HG03025 (cell line): ENCODE measurements around the gene ZFYVE21.
A peak's percentile ranks its signal among the peaks of the same experiment; 100 is the strongest.

ENCODE experiments used
- ATAC-seq: cut with Tn5 transposase; IDR thresholded peaks from one replicate; pipeline ENCODE4 v1.9.1; 2021; ENCODE audit warnings: mild to moderate bottlenecking, moderate library complexity; ENCODE audit not compliant: unreplicated experiment, low FRiP score

ZFYVE21 gene

GRCh38 chr14:103691655-103692054 lies 24.0 kb upstream of the ZFYVE21 start:
- peak; percentile 63 for ATAC-seq

DNA sequence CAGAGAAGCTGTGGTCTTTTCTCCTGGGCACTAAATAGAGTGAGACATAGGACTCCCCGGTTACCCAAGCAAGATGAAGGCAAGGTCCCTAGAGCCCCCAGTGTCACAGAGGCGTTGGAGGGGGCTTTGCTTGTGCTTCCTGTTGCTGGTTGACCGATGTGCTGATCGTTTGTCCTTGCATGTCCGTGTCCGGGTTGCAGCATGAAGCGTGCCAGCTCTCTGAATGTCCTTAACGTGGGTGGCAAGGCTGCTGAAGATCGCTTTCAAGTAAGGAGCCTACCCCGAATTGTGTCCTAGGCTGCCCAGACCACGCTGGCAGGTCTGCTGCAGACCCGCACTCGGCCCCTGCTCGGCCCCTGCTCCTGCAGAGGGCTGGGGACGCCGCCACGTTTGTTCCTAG lies 23.5 kb upstream of the ZFYVE21 start:
- ATAC-seq: no peak

DNA sequence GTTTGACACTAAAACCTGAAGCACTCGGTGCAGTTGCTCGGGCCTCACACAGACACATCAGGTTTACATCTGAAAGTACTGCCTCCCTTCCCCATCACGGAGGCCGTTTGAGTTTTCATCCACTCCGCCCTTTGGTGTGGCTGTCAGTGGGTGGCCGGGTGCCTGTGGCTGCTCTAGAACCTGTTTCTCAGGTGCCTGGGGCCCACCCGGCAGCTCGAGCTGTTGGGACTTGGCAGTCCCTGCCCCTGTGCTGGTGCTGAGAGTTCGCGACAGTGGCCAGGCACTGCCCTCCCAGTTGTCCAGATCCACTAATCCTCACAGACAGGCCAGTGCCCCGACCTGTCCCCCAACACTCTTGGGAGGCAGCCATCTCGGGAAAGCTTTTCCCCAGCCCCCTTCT lies 22.7 kb upstream of the ZFYVE21 start:
- no peak for ATAC-seq

GRCh38 chr14:103693515-103693914 lies 22.1 kb upstream of the ZFYVE21 start:
- no peak for ATAC-seq

- no peak for ATAC-seq
These were observed 21.0 kb upstream of the ZFYVE21 start for GRCh38 chr14:103694572-103695026.

DNA sequence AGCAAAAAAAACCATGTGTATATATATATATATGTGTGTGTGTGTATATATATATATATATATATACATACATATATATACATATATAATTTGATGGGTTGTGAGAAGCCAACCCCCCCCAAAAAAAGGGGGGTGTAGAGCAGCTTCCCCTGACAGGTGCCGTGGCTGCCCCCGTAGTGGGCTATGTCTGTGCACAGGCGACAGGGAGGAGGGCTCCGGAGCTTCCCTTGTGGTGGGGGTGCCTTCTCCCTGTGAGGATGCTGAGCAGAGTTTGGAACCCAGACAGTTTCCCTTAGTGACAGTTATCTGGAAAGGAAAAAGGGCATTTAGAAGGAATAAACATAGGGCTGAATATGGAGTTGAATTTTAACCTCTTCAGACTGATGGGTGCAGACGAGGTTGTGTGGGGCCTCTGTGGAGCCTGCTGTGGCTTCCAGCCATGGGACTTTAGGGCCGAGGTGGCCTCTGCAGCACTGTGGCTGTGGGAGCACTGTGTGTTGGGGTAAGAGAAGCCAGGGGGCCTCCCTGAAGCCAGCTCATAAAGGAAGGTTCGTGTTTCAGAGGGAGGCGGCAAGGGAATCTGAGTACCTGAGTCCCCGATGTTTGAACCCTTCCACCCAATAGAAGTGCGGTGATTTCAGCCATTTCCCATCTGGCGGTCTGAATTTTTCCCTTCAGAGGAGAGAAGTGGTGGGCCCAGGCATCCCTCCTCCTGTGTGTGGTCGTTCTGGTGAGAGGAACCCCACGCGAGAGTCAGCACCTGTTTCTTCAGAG lies 20.1 kb upstream of the ZFYVE21 start:
- ATAC-seq: no peak

DNA sequence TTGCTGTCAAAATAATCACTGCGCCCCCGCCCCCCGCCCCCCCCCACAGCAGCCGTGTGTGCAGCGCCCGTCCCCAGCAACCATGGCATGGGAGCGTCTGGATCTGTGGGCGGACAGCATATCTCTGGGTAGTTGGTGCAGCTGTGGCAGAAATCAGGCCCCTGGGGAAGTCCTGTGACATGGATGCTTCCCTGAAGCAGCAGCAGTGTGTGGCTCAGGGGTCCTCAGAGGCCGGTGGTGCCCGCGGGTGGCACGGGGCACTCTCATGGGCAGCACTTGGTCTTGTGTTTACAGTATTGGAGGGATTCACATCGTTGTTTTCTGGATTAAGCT lies 19.6 kb upstream of the ZFYVE21 start:
- no peak for ATAC-seq

- ATAC-seq: no peak
These were observed 19.0 kb upstream of the ZFYVE21 start for GRCh38 chr14:103696466-103697071.

- no peak for ATAC-seq
These were observed 18.4 kb upstream of the ZFYVE21 start for GRCh38 chr14:103697206-103697602.

DNA sequence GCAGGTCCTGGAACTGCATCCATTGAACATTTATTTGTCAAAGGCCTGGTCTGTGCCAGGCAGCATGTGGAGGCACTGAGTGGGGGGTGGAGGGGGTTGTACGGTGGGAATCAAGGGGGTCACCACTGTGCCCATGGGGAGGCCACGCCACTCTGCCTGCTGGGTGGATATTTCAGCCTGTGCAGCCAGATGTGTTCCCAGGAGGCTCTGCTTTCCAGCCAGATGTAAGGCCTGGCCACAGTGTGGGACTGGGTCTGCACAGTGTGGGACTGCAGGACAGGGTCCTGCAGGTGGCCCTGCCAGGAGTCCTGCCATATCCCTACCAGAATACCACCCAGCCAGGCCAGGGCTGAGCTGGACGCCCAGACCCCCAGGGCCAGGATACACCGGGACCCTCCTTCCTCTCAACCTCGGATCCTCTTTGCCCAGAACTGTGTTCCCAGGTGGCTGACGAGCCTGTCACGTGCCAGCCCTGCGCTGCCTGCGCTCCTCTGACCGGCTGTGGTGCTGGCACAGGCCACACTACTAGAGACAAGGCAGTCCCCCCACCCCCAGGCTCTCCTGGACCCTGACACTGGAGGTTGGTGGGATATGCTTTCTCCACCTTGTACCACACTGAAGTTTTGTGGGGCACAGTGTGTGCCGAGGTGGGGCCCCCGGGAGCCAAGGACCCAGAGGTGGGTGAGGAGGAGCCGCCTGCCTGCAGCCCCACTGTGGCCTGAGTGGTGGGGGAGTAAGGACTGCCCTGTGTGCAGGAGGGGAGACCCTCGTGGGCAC lies 17.8 kb upstream of the ZFYVE21 start:
- ATAC-seq: no peak

DNA sequence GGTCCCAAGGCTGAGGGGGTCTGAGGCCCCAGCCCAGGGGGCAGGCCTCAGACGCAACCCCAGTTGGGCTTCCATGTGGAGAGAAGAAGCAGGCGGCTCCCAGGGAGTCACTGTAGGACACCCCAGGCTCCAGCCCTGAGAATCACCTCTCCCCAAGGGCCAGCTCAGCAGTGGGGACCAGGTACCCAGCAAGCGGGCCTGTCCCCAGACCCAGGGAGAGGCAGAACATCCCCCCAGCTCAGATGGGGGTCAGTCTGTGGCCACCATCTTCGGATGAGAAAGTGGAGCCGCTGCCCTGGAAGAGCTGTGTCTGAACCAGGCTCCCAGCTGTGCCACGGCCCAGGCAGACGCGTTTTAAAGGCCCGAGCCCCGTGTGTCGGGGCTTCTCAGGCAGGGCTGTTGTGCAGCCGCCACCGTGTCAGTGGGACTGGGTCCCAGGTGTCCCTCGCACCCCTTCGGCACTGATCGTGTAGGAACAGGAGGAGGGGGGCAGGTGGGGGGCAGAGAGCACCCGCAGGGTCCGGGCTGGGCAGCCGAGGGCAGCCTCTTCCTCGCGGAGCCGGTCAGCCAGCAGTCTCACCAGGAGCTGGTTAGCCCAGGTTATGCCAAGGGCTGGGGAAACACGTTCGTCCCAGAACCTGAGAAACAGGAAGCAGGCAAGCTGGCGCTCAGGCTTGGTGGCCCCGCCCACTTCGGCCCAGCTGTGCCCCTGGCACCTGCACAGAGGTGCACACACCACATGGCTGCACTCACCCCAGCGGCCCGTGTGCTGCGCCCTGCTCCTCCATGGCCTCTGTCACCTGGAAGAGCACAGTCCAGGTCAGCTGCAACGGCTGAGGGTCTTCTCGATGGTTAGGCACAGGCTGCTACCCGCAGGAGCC lies 17.0 kb upstream of the ZFYVE21 start:
- ATAC-seq: no peak

DNA sequence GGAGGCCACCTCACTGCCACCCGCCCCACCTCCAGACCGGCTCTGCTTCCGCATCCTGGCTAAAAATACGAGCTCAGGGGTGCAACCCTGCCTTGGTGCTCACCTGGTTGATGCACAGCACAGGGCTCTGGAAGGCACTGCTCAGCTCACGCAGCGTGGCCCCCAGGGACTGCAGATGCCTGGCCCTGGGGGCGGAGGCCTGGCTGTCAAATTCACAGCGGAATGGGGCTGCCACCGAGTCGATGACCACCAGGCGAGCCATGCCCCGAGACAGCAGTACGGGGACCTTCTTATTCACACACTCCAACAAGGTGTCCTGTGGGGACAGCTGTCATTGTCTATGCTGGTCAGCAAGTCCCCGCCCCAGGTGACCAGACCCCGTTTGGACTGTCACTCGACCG lies 16.3 kb upstream of the ZFYVE21 start:
- ATAC-seq: no peak

DNA sequence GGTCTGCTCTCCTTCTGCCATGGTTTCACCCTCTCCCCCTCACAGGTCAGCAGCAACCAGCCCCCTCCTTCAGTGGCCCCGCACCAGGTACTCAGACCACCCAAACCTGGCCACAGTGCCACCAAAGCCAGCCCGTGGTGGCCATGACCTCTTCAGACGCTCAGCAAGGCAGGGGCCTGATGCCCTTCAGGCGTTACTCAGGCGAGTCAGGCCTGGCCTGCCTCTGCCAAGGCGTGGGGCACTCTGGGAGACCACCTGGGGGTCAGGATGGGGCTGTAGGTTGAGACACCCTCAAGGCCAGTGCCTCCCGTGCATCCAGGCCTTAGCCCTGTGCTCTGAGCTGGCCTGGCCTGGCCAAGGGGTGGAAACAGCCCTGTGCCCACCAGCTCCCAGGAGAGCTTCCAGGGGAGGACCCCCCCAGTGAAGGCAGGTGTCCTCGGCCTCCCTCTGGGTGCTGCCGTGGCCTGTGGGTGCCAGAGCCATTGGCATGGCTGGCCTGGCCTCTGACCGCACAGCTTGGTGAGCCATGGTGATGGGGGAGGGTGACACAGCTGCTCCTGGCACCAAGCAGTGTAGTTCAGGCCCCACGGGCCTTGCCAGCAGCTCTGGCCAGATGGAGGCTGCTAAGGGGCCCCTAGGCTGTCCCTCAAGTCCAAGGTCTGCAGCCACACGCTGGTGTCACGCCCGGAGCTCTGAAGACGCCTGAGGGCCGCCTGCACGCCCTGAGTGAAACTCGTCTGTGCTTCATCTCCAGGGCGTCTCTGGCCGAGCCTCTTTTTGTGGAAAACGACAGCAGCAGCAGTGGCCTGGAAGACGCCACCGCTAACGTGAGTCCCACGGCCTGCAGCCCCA lies 15.5 kb upstream of the ZFYVE21 start:
- ATAC-seq: no peak

- no peak for ATAC-seq
These were observed 14.7 kb upstream of the ZFYVE21 start for GRCh38 chr14:103700753-103701490.

GRCh38 chr14:103702095-103702494 lies 13.5 kb upstream of the ZFYVE21 start:
- ATAC-seq: no peak

GRCh38 chr14:103702497-103703432 lies 12.8 kb upstream of the ZFYVE21 start:
- ATAC-seq: no peak

DNA sequence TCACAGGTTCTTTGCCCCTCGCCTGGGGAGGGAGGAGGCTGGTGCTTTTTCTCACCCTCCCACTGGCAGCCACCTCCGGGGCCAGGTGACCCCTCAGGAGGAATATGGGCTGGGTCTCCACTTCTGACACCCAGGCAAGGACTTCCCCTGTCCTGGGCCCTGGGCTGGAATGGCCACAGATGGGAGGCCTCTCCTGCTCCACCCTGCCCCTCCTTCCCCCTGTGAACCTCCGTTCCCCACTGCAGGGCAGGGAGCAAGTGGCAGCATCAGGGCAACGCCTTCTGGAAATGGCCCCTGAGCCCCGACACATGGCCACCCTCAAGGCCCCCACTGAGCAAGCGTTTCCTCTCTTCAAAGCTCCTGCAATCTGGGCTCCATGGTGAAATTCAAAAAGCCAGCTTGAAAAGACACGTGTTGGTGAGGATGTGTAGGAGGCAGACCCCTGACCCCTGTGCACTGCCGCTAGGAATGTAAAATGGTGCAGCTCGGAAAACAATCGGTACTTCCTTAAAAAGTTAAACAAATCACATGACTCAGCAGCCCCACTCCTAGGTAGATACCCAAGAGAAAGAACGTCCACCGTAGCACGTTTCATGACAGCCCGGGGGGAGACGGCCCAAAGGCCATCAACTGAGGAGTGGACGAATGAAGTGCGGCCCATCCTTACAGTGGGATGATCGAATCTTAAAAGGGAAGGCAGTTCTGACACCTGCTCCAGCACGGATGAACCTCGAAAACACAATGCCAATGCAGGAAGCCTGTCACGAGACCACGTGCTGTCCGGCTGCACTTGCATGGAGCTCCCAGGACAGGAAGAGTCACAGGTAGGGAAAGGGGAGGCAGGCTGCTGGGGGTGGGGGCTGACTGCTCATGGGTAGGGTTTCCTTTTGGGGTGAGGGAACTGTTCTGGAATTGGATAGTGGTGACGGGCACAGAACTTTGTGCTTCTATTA lies 11.9 kb upstream of the ZFYVE21 start:
- no peak for ATAC-seq
